GM04504 (cell line): ENCODE data around the gene TLR8.

Experiments
- DNase-seq: peaks from one replicate; pipeline ENCODE4 v3.0.0-alpha.2; 2012; ENCODE audit warnings: low read depth

Gene TLR8

DNA sequence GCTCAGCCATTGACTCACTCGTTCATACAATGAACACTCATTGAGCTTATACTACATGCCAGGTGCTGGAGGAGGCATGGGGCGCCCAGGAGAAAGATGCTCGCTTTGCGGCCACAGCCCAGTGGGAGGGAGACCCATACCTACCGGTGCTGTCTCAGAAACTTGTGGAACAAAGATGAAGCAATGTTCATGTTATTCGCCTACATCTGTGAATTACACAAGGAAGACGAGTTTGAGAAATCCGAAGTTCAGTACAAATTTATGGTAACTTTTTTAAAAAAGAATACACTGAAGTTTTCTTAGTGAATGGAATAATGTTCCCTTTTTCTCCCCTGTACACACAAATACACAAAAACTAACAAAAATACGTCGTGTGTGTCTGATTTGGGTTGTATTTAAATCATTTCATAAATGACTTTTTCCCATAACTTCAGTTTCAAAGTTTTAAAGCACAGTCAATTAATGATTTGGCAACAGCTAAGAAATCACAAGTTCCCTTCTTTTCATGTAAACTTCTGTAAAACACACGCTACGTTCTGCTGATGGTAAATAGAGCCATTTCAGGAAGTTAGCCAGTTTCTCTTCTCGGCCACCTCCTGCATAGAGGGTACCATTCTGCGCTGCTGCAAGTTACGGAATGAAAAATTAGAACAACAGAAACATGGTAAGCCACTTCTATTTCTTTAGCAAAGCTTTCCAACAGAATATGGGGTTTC, at the start of gene TLR8:
TSS of gene TLR8 (plus strand) at position 575 of the 716 bp plus-strand sequence. CDS start at position 662, 87 bp downstream.
- no peak for DNase-seq

DNA sequence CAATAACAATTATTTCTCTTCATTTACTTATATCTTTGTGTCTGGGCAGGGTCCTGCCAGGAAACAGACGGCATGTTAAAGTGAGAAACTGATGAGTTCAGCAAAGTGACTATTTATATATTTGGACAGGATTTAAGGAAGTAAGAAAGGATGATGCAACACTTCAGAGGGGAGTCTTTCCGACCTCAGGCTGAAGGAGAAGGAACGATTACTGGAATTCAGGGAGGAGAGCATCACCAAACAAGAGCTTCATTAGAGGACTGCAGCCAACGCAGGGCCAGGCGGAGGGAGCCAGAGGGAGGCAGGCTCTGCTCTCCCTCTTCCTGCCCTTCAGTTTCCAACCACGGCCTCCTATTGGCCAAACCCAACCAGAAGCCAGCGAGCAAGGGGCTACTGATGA, 41.1 kb upstream of the TLR8 start:
- no peak for DNase-seq

DNA sequence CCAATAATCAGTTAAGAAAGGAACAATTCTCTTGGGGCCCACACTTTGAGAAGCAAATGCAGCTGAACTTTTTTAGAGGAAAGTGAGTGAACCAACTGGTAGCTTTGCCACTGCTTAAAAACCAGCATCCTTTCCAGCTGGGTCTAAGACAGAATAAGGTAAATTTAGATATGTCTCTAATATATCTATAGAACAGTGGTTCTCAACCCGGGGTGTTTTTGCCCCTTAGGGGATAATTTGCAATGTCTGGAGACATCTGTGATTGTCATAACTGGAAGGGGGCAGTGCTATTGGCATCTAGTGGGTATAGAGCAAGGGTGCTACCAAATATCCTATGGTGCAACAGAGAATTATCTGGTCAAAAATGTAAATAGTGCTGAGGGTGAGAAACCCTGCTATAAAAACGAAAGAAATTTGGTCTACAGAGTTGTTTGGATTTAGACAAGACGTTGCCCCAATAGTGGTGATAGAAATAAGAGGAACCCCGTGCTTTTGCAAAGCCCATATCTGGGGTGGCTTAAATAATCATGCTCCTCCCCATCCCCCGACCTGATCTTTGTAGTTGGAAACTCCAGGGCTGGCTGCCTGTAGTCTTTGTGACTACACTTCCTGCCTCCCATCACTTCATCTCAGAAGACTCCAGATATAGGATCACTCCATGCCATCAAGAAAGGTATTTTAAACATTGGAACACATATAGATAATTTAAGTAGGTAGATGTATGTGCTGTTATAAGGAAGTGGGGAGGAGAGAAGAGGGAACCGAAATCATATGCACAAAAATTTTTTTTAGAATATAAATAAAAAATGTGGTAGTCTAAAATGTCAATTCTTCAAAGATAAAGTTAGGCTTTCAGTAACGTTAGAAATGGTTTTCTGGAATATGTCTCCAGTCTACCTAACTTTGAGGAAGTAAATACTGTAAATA, 39.7 kb upstream of the TLR8 start, which contains the start of gene TLR7:
TSS of gene TLR7 (plus strand) at position 622 of the 927 bp plus-strand sequence. CDS start 507 bp downstream, outside the sequence.
- DNase-seq = no peak

DNA sequence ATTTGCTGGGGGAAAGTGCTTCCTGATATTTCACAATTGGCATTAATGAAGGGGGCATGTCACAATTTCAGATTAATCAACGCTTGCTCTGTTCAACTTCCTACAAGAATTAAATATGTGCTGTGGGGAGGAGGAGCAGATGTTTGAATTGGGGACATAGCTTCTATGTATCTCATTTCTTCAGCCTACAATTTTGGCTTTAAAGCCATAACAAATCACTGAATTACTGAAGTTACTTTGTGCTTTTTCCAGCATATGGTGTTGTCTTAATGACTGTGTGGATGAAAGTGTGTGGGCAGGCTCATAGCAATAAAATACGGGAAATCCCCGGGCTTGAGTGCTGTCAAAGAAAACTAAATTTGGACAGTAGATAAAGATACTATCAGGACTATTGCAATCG, 38.7 kb upstream of the TLR8 start:
- no peak for DNase-seq

DNA sequence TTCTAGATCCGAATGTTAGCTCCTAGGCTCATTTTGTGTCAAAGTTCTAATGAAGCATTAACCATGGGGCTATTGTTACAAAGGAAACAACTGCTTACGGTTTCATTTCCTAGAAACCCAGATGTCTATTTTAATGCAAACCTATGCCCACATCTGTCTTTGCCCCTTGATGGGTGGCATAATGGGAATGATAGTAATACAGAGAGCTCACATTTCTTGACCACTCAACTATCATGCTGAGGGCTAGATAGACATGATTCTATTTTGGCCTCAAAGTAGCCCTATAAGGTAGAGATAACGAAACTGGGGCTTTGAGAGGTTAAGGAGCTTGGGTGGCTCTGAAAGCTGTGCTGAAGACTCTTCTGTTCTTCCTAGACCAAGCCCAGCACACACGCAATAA, 37.7 kb upstream of the TLR8 start:
- no peak for DNase-seq

DNA sequence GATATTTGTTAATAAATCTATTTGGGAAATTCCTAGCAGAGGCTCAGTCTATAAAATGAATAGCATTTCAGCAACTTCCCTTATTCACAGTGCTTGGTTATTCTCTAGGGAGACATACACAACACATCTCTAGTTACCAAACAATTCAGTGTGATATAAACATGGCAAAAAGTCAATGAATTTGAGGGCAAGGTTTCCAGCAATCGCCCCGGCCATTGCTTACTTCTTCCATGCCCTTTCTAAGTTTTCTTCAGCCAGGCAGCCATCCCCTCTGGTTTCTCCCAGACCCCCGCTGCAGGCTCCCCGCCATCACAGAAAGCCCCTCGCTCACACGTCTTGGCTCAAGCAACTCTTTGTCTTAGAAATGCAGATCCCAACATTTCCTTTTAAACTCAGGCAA, 35.2 kb upstream of the TLR8 start:
- DNase-seq = no peak

DNA sequence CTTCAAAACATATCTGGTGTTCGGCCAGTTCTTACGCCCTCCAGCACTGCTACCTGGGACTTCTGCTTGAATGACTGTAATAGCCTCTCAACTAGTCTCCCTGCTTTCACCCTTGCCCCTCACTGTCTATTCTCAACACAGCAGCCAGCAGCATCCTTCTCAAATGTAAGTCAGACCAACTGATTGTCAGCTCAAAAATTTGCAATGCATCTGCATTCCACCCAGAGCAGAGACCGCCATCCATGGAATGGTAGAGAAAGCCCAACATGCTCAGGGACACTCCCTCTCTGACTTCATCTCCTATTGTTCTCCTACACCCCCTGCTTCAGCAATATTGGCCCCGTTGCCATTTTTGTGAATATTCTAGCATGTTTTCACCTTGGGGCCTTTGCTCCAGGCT, 33.7 kb upstream of the TLR8 start:
- no peak for DNase-seq

DNA sequence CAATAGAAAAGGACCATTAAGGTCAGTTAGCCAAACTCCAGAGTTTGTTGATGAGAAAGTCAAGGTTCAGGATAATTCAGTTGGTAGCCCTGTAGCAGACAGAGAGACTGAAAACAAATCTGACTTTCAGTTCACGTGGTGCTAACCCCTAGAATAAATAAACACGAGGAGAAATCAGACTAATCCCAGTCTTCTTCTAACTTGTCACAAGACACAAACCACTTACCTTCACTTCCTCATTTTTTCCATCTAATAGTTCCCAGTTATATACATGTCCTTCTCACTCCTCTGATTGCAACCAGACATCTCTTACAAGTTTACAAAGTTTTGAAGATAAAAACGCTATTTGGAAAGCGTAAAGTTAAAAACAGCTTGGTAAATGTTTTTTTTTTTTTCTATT, 31.8 kb upstream of the TLR8 start:
- no peak for DNase-seq

DNA sequence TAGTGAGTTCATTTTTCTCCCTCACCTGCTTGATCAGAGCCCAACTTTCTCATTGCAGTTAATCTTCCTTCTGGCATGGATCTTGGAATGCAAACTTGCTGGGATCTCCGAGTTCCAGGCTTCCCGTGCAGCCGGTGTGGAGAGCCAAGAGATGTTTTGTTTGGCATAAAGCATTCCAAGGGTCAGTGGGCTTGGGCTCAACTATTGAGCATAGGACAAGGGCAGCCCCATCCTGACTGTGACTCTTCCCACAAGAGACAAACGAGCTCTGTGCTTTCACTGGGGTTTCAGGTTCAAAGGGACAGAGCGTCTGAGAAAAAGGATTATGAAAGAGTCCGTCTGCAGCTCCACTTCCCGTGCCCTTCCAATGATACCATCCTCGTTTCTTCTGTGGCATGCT, 29.0 kb upstream of the TLR8 start:
- DNase-seq = no peak

DNA sequence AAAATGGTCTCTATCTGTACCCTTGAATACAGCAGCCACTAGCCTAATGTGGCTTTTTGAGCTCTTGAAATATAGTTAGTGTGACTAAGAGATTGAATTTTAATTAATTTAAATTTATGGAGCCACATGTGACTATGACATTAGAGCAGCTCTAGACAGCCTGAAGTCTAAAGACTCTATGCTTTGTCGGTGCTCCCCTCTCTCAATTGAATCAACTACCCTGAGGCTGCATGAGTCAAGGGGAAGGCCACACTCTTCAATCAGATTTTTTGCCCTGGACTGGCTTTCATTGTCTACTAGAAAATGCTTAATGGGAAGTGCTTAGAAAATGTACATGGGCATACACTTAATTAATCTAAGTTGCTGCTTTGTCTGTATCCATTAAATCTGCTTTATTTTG, 27.9 kb upstream of the TLR8 start:
- DNase-seq = no peak

DNA sequence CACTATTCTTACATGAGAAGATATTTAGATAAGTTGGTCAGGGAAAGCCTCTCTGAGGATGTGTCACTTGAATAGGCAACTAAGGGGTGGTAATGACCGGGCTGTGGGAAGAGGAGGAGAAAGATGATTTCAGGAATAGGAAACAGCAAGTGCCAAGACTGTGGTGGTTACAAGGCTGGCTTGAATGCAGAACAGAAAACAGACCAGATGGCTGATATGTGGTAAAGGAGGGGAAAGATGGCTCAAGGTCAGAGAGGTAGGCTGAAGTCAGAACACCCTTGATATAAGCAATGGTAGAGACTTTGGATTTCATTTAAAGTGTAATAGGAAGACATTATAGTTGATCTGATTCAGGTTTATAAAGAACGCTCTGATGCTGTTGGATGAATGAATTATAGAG, 24.5 kb upstream of the TLR8 start:
- no peak for DNase-seq

DNA sequence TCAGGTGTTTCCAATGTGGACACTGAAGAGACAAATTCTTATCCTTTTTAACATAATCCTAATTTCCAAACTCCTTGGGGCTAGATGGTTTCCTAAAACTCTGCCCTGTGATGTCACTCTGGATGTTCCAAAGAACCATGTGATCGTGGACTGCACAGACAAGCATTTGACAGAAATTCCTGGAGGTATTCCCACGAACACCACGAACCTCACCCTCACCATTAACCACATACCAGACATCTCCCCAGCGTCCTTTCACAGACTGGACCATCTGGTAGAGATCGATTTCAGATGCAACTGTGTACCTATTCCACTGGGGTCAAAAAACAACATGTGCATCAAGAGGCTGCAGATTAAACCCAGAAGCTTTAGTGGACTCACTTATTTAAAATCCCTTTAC, 20.9 kb upstream of the TLR8 start:
- no peak for DNase-seq

DNA sequence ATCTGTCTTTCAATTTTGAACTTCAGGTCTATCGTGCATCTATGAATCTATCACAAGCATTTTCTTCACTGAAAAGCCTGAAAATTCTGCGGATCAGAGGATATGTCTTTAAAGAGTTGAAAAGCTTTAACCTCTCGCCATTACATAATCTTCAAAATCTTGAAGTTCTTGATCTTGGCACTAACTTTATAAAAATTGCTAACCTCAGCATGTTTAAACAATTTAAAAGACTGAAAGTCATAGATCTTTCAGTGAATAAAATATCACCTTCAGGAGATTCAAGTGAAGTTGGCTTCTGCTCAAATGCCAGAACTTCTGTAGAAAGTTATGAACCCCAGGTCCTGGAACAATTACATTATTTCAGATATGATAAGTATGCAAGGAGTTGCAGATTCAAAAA, 19.9 kb upstream of the TLR8 start:
- DNase-seq = no peak

DNA sequence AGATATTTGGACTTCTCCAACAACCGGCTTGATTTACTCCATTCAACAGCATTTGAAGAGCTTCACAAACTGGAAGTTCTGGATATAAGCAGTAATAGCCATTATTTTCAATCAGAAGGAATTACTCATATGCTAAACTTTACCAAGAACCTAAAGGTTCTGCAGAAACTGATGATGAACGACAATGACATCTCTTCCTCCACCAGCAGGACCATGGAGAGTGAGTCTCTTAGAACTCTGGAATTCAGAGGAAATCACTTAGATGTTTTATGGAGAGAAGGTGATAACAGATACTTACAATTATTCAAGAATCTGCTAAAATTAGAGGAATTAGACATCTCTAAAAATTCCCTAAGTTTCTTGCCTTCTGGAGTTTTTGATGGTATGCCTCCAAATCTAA, 19.3 kb upstream of the TLR8 start:
- DNase-seq = no peak

DNA sequence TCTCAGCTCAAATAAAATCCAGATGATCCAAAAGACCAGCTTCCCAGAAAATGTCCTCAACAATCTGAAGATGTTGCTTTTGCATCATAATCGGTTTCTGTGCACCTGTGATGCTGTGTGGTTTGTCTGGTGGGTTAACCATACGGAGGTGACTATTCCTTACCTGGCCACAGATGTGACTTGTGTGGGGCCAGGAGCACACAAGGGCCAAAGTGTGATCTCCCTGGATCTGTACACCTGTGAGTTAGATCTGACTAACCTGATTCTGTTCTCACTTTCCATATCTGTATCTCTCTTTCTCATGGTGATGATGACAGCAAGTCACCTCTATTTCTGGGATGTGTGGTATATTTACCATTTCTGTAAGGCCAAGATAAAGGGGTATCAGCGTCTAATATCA, 18.7 kb upstream of the TLR8 start:
- DNase-seq = no peak

DNA sequence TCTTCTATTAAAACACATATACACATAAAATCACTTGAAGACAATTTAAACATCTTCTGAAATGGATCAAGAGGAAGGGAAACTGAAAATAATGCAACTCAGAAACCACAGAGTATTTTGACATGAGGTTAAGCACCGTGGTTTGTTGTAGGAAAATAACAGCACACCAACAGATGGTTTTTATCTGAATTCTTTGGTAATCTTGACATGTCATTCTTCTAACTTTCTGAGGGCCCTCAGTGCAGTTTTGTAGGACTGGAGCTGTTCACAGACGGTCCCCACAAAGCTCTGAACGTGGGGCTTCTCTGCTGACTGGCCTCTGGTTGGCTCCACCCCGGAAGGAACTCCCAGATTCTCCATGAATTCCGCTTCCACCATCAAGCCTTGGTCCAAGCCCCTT, 16.0 kb upstream of the TLR8 start:
- DNase-seq = no peak

DNA sequence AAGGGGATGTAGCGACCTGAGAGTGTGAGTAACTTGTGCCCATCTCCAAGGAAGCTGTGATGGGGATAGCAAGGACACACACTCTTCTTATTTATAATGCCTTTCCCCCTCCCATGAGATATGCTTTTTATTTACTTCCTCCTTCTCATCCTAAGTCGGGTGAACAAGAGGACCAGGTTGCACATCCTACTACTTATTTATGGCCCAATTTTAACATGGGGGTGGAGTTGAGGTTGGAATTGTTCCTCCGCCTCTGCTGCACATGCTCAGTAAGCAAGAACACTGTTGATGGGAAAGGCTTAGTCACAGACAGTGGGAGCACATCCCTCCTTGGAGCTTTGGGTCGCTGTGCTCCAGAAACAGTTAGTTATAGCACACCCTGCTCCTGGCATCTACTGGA, 15.2 kb upstream of the TLR8 start:
- DNase-seq = no peak

DNA sequence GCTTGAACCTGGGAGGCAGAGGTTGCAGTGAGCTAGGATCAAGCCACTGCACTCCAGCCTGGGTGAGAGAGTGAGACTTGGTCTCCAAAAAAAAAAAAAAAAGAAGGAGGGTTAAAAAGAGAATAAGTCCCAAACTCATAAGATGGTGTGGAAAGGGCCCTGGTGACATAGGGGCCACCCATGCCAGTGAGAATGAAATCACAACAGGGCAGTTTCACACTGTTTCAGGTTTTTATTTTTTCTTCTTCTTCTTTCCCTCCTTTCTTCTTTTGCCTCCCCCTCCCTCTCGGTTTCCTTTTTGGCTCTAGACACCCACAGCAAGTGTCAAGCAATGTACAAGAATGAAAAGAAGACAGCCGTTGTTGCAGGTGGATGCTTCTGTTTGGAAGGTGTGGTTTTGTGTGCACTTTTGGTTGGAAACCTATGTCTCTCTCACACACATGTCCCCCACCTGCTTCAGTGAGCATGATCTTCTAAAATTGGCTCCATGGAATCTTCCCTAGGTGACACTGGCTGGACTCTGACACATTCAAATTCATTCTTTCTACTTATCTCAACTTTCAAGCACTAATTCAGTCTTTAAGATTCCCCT, 14.4 kb upstream of the TLR8 start:
- no peak for DNase-seq

DNA sequence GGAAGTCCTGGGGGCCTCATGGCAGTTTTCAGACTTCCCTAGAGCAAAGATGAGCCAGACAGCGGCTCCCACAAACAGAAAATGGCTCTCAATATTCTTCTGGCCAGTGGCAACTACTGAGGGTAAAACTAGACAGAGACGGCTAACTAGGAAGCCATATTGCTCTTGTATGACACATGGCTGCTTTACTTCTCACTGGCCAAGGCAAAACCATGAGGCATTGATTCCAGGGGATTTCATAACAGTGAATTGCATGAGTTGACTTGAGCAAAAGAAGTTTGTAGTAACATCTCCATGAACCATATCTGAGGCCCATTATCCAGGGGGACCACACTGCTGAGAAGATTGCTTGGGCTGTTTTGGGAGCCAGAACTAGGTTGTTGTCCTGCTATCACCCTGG, 13.7 kb upstream of the TLR8 start:
- DNase-seq = no peak

DNA sequence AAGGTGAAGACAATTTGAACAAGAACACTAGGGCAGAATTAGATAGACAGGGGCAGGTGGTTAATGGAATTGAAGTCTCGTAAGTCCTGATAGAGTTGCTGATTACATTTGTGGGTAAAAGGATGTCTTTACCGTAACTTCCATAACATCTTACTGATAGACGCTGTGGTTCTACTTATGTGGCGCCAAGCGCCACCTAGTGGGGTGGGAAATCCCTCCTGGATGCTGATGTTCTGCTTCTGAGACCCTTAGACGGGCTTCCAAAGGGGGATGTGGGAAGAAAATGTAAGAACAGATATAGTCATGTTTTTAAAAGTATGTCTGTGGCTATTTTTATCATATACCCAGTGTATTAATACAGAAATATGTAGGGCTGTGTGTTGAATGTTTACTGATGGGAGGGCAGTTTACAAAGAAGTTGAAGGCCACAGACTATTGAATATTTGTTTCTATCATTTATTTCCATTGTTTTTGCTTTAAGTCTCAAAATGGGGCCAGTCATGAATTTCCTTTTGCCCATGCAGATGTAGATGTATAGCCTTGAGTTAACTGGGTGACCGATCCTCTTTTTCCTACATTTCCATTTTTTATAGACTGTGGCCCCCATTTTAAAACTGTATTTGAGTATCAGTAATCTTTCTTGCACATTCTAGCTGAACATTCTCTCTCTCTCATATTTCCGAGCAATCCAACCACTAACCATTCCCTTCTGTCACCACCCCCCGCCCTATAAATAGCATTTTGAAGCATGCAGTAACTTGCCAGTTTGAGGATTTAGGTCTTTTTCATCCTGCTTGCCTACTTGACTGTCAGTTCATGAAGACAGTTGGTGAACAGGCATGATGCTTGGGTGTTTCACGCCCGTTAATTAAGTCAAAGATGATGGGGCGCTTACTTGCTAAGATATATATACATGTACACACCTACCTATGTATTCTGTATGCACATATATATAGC, 12.1 kb upstream of the TLR8 start:
- no peak for DNase-seq

DNA sequence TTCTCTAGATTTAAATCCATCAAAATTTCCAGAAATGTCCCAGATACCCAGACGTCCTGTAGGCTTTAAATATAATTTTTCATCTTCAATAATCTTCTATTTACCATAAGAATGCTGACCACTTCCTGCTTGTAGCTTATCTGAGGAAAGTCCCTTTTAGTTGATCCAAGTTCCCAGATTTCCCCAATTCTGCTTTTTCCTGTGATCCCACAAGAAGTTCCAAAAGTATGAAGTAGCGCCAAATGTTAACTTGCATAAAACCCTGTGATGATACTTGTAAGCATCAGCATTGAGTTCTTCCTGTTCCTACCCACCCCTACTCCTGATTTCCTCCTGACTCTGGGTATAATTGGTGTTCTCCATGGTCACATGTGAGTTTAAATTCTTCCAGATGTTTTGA, 10.6 kb upstream of the TLR8 start:
- no peak for DNase-seq

DNA sequence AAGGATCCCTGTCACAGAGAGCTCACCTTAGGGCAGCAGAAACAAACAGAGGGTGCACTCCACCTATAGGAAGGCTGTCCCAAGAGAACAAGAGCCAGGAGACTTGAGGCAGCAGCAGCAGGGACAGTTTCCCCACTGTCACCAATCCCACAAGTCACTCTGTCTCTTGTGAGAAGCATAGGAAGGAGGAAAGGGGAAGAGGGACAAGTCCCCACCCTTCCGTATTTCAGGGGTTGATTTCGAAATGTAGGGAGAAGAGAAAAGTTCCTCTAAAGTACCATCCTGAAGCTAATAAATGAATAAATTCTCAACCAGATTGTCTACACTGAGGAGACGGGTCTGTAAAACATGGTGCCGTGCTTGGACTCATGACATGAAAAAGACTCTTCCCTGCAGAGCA, 9.5 kb upstream of the TLR8 start:
- no peak for DNase-seq
